Measurements from ENCODE around the gene OR7G1.

OR7G1 gene, protein sequence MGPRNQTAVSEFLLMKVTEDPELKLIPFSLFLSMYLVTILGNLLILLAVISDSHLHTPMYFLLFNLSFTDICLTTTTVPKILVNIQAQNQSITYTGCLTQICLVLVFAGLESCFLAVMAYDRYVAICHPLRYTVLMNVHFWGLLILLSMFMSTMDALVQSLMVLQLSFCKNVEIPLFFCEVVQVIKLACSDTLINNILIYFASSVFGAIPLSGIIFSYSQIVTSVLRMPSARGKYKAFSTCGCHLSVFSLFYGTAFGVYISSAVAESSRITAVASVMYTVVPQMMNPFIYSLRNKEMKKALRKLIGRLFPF

GRCh38 chr19:9115307-9115813 lies at the start of gene OR7G1:
TSS of gene OR7G1 (minus strand) at chr19:9115763. CDS start at chr19:9115763, 0 bp downstream.
- DNase-seq: no peak

DNA sequence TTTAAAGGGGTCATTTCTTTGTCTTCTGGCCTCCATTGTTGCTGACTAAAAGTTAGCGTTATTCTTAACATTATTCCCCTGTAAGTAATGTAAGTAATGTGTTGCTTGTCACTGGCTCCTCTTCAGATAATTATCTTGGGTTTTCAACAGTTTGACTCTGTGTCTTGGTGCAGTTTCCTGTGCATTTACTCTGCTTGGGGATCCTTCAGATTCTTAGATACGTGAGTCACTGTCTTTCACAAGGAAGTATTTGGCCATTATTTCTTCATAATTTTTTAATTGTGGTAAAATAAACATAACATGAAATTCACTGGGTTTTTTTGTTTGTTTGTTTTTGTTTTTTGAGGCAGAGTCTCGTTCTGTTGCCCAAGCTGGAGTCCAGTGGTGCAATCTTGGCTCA lies 49.7 kb upstream of the OR7G1 start:
- no peak for DNase-seq

GRCh38 chr19:9161427-9161826 lies 45.9 kb upstream of the OR7G1 start:
- no peak for DNase-seq

GRCh38 chr19:9159891-9160290 lies 44.3 kb upstream of the OR7G1 start:
- DNase-seq: no peak

DNA sequence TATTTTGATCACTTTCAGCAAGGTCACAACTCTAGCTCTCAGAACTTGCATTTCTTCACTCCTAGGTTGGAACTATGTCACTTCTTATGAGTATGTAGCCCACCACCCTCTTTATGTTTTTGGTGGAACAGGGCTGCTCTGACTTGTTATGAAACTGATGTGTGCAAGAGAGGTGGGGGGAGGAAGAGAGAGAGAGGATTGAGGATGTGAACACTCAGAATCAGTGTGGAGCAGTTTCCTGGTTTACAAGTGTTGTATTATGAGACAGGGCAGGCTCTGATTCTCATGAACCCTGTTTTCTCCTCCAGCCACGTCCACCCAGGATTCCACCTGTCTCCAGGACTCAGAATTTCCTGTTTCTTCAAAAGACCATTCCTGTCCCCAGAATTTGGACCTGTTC lies 40.7 kb upstream of the OR7G1 start:
- no peak for DNase-seq

GRCh38 chr19:9155591-9155990 lies 40.0 kb upstream of the OR7G1 start:
- DNase-seq: no peak

- DNase-seq: no peak
Observed at GRCh38 chr19:9151367-9151766, 35.8 kb upstream of the OR7G1 start.

- no peak for DNase-seq
Observed at GRCh38 chr19:9150650-9151049, 35.1 kb upstream of the OR7G1 start.

DNA sequence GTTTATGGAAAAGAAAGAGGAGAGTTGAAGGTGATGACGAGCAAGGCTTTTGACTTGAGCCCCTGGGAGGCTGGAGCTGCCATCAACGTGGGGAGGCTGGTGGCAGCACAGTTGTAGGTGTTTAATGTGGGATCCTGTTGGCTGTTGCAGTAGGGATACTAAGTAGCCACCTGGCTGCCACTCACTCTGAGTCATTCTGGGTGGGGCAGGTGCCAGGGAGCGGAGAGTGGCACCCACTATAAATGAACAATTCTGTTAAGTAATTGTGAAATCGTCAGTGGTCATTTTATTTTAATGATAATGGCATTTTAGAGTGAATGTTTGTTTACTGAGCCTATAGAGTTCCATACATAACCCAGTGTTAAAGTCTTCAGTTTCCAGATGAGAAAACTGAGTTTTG lies 34.4 kb upstream of the OR7G1 start:
- DNase-seq: no peak

- no peak for DNase-seq
Observed at GRCh38 chr19:9148697-9149096, 33.1 kb upstream of the OR7G1 start.

- no peak for DNase-seq
Observed at GRCh38 chr19:9146882-9147281, 31.3 kb upstream of the OR7G1 start.

GRCh38 chr19:9144920-9145319 lies 29.4 kb upstream of the OR7G1 start:
- no peak for DNase-seq

DNA sequence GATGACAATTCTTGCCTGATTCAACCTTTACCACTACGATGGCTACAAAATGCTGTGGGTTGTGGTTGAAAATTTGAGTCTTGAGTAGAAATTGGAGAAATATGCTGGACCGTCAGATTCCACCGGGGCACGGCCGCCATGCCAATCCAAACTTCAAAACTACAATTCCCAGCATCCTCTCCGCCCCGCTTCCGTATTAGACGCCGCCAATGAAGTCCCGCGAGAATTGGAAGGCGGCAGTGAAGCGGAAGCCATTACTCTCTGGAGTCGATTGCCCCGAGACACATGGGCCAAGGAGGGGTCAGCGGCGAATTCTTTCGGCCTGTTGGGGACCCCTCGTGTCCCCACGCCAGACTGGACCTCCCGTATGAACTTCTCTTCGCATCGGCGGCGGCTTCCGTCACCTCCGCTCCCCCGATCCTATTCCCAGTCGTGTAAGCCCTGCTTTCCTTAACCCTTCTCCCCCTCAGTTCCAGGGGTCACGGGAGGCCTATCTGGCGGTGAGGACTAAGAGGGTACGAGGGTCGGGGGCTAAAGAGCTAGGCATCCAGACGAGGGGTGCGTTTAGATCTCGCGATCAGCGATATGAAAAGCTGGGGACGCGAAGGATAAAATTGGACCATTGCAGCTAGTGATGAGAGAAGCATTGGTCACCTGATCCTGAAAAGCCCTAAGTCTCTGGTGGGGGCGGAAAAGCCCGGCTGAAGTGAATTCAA lies 24.8 kb upstream of the OR7G1 start, which contains the start of gene ZNF317:
TSS of gene ZNF317 (plus strand) at position 239 of the 716 bp plus-strand sequence. CDS start 15,620 bp downstream, outside the sequence.
- peak; percentile 97 for DNase-seq

DNA sequence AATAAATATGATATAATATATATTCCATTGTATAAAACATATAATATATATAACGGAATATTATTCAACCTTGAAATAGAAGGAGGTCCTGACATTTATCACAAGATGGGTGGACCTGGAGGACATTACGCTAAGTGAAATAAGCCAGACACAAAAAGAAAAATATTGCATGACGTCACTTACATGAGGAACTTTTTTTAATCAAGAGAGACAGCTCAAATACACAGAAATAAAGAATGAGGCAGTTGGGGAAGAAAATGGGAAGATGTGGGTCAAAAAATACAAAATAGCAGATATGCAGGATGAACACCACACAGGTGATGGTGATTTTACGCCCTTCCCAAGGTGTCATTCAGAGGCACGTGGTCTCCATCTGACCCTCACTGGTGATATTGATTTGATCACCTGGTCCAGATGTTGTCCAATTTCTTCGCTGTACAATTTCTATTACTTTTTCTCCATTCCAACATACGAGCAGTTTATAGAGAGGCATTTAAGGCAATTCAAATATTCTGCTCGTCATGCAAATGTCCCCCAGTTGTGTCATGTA lies 24.1 kb upstream of the OR7G1 start:
- DNase-seq: no peak

GRCh38 chr19:9132422-9132821 lies 16.9 kb upstream of the OR7G1 start:
- DNase-seq: no peak

GRCh38 chr19:9130965-9131364 lies 15.4 kb upstream of the OR7G1 start:
- DNase-seq: peak; percentile 84

- peak; percentile 88 for DNase-seq
Observed at GRCh38 chr19:9128171-9128570, 12.6 kb upstream of the OR7G1 start.

- no peak for DNase-seq
Observed at GRCh38 chr19:9126900-9127405, 11.4 kb upstream of the OR7G1 start, which contains the start of gene OR7G3. TSS of gene OR7G3 (minus strand) at chr19:9126950. CDS start at chr19:9126950, 0 bp downstream.

- DNase-seq: no peak
Observed at GRCh38 chr19:9116547-9116946, 984 bp upstream of the OR7G1 start.

DNA sequence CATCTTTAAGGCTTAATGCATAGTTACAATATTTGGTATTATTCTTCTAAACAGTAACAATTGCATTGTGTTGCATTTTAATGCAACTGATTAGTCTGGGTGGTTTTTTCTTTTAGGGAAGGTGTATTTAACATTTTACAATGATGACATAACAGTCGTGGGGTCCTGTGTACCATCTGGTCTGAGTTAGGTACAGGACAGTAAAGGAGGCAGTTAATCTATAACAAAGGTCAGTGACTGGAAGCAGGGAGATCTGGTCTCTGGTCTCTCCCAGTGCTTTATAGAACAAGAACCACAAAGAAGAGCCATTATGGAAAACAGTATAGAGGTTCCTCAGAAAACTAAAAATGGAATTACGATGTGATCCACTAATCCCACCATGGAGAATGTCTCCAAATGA lies 5.6 kb downstream of the OR7G1 start:
- no peak for DNase-seq

DNA sequence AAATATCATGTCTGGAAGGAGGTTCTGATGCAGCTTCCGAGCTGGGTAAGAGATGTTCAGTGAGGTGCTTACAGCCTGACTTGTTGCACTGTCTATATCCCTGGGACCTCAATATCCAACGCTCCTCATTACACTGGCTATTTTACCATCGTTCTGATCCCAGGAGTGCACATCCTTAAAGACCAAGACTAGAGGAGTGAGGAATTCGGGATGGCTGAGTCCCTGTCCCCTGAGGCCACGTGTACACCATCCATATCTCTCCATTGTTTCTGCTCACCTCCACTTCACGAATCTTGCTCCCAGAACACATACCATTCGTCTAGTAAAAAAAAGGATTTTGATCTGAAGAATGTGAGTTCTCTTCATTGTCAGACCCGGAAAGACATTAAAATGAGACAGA lies 8.2 kb downstream of the OR7G1 start, which contains the start of gene OR7G2:
TSS of gene OR7G2 (minus strand) at position 101 of the 400 bp plus-strand sequence. CDS start 4,232 bp downstream, outside the sequence.
- no peak for DNase-seq

GRCh38 chr19:9086761-9087160 lies 28.8 kb downstream of the OR7G1 start, which contains the start of gene OR1M1:
TSS of gene OR1M1 (plus strand) at chr19:9087061. CDS start at chr19:9093245, 6,184 bp downstream.
- DNase-seq: no peak

- no peak for DNase-seq
Observed at GRCh38 chr19:9078651-9079050, 36.9 kb downstream of the OR7G1 start.
